SJSA1 (cell line): ENCODE results near the gene FOXN3. TPM values are rescaled to one million over a fixed set of nuclear protein-coding genes. Genes with fewer than 3 reads are reported as not detected.
"Not testable (repeated sequence)": the region's sequence is repeated elsewhere in the genome, so short reads cannot be mapped to it uniquely, and the experiment has no call there.

Experiments used
- DNase-seq, 2 experiments: peaks; one replicate each; pipeline ENCODE4 v3.0.0-alpha.2; 2015 to 2020; ENCODE audit warnings: low spot score in 2 of 2, low read depth in 1 of 2
- H3K27ac ChIP-seq: fragments of 250-450 bp; sonication (Bioruptor Pico); 2 replicates; pipeline ENCODE4 v1.5.1; 2020; ENCODE audit warnings: mild to moderate bottlenecking, moderate library complexity
- H3K27me3 ChIP-seq: fragments of 250-450 bp; sonication (Bioruptor Pico); replicated peaks from 2 replicates; pipeline ENCODE4 v1.5.1; 2020; ENCODE audit warnings: mild to moderate bottlenecking, moderate library complexity
- H3K36me3 ChIP-seq: fragments of 250-450 bp; sonication (Bioruptor Pico); 2 replicates; pipeline ENCODE4 v1.5.1; 2020; ENCODE audit warnings: mild to moderate bottlenecking
- H3K4me1 ChIP-seq: fragments of 250-450 bp; sonication (Bioruptor Pico); replicated peaks from 2 replicates; pipeline ENCODE4 v1.6.1; 2021; ENCODE audit warnings: mild to moderate bottlenecking
- H3K4me3 ChIP-seq: fragments of 250-450 bp; sonication (Bioruptor Pico); 2 replicates; pipeline ENCODE4 v1.5.1; 2020; ENCODE audit warnings: mild to moderate bottlenecking
- H3K9me3 ChIP-seq: fragments of 250-450 bp; sonication (Bioruptor Pico); replicated peaks from 2 replicates; pipeline ENCODE4 v1.5.1; 2020; ENCODE audit warnings: mild to moderate bottlenecking
- total RNA-seq: library from RNA; depleted of rRNA; stranded (reverse); fragments of >200 nt; shearing (Covaris generic); gene quantifications from 2 replicates; pipeline ENCODE4 v1.2.3, GENCODE V29; 2014

The FOXN3 gene
- total RNA-seq, 1 experiment from 2014 or later: 31.0 TPM

GRCh38 chr14:89308232-89308959 is 108.6 kb downstream of the FOXN3 start:
- H3K9me3 ChIP-seq: no peaks in the 10 kb centered on the region
- no peak overlapping the region for H3K27ac ChIP-seq
- peaks cover 26% of the 10 kb centered on the region for H3K4me1 ChIP-seq
- H3K27me3 ChIP-seq: no peaks in the 10 kb centered on the region
- H3K36me3 ChIP-seq: no peaks in the 10 kb centered on the region
- no peak for DNase-seq
- H3K4me3 ChIP-seq: no peak overlapping the region

DNA sequence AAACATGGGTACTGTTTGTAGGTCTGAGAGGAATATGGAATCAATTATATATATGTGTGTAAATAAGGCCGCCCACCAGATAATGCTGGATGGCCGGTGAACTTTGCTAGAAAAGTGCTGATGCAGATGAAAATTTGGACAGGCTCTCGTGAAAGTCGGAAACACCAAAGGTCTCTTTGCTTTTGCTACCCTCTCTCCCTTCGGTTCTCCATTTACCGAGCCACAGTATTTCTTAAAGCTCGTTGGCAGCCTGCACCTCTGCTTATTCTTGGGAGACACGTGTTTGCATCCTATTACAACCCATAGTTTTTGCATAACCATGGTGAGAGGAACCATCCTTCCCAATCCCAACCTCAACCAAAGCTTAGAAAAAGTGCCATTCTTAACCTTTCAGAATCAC is 109.6 kb downstream of the FOXN3 start:
- Histone ChIP-seq H3K4me1 (peaks cover 35% of the 10 kb centered on the region), H3K4me3 (no peak overlapping the region), H3K27ac (no peak overlapping the region), H3K9me3 (no peaks in the 10 kb centered on the region), H3K27me3 (no peaks in the 10 kb centered on the region), H3K36me3 (no peaks in the 10 kb centered on the region)
- no peak for DNase-seq

- Histone ChIP-seq H3K27ac (peak overlapping the region; percentile 90), H3K27me3 (no peaks in the 10 kb centered on the region), H3K36me3 (no peaks in the 10 kb centered on the region), H3K9me3 (no peaks in the 10 kb centered on the region), H3K4me1 (peaks cover 43% of the 10 kb centered on the region), H3K4me3 (no peak overlapping the region)
- peak in 1 of 2 experiments; percentile 31 for DNase-seq
These were observed 111.9 kb downstream of the FOXN3 start for GRCh38 chr14:89304972-89305703.

GRCh38 chr14:89304561-89304960 is 112.5 kb downstream of the FOXN3 start:
- Histone ChIP-seq H3K27ac (peak overlapping the region; percentile 90), H3K27me3 (no peaks in the 10 kb centered on the region), H3K36me3 (no peaks in the 10 kb centered on the region), H3K4me3 (peak overlapping the region; percentile 13; the same call in 1 of the 2 replicates), H3K9me3 (no peaks in the 10 kb centered on the region), H3K4me1 (peaks cover 43% of the 10 kb centered on the region)
- no peak for DNase-seq

DNA sequence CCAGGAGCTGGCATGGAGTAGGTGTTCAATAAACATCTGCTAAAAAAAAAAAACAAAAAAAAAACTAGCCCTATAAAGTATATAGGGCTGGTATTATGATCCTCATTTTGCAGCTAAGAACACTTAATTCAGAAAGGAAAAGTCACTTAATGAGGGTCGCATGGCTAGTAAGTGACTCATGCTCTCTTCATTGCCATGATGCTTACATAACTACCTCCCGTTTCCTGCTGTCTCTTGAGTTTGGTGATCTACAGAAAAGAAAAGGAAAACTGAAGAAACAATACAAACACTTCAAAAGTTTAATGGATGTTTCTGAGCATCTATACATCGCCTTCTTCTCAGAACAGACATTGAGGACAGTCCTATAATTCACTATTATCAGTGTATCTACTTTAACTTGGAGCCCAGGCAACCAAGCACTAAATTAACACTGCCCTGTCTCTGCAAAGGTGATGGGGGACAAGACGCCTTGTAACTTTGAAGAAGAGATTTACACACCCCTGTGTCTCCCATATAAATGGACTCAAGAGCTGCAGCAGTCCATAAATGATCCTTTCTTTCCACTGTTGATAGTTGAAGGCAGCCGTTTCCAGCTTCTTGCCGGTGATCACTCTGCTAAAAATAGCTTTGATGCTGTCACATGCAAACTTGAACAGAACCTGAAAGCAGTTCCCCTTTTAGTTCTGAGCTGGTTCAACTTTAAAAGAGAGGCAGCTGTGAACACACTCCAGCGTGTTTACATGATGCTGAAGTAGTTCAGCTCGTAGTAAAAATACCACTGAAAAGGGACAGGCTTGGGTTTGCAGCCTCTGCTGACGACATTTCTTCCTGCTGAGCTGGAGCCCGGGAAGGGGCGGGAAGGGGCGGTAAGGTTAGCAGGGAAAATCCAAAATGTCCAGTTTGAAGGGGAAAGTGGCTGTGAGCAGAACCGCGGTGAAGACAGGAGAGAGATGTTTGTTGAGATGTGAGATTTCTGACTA is 113.3 kb downstream of the FOXN3 start:
- H3K27ac ChIP-seq: peak overlapping the region; percentile 90
- H3K9me3 ChIP-seq: no peaks in the 10 kb centered on the region
- peak overlapping the region; percentile 13 for H3K4me3 ChIP-seq
- H3K36me3 ChIP-seq: no peaks in the 10 kb centered on the region
- H3K4me1 ChIP-seq: peaks cover 43% of the 10 kb centered on the region
- no peaks in the 10 kb centered on the region for H3K27me3 ChIP-seq
- peak; percentile 60 to 67 for DNase-seq

DNA sequence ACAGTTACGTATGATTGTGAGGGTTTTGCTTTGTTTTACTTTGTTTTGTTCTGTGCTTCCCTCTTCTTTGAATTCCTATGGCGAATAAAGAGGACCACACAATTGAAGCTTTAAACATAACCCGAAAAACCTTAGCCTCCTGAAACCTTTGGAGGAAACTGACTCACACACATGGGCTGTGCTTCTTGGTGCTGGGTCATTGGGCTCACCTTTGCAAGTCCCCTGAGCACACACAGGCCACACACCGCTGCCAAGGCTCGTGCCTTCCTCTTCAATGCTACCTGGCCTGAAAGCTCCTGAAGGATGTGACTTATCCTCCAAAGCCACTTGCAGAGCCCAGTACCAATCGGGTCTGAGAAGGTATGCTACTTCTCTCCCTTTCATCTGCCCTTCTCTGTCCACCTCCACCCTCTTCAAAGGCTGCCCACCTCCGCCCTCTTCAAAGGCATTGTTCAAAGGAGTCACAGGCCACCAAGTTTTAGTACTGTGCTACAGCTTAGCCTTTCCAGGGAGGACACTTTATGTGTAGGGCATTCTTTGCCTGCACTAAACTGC is 114.6 kb downstream of the FOXN3 start:
- DNase-seq: peak in 1 of 2 experiments; percentile 61
- no peak overlapping the region for H3K4me3 ChIP-seq
- no peaks in the 10 kb centered on the region for H3K9me3 ChIP-seq
- no peaks in the 10 kb centered on the region for H3K27me3 ChIP-seq
- H3K36me3 ChIP-seq: no peaks in the 10 kb centered on the region
- H3K27ac ChIP-seq: peak overlapping the region; percentile 90
- peaks cover 43% of the 10 kb centered on the region for H3K4me1 ChIP-seq

DNA sequence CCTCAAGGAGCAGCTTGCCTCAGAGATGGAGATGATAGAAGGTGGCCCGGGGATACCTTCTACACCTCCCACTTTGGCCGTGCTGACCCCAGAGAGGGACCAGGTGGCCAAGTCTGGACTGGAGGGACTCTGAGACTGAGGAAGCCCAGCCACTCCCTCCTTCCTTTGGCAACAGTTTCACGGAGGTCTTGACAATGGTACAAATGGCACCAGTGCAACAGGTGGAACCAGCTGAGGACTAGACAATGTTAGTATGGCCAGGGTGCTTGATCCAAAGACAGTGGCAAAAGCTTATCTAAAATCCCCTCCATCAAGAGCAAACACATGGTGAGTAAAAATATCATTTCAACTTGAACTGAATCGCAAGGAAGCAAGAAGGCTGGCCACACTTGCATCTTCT is 117.4 kb downstream of the FOXN3 start:
- H3K27ac ChIP-seq: no peak overlapping the region
- no peaks in the 10 kb centered on the region for H3K36me3 ChIP-seq
- DNase-seq: no peak
- H3K9me3 ChIP-seq: no peaks in the 10 kb centered on the region
- no peaks in the 10 kb centered on the region for H3K27me3 ChIP-seq
- peaks cover 30% of the 10 kb centered on the region for H3K4me1 ChIP-seq
- no peak overlapping the region for H3K4me3 ChIP-seq

DNA sequence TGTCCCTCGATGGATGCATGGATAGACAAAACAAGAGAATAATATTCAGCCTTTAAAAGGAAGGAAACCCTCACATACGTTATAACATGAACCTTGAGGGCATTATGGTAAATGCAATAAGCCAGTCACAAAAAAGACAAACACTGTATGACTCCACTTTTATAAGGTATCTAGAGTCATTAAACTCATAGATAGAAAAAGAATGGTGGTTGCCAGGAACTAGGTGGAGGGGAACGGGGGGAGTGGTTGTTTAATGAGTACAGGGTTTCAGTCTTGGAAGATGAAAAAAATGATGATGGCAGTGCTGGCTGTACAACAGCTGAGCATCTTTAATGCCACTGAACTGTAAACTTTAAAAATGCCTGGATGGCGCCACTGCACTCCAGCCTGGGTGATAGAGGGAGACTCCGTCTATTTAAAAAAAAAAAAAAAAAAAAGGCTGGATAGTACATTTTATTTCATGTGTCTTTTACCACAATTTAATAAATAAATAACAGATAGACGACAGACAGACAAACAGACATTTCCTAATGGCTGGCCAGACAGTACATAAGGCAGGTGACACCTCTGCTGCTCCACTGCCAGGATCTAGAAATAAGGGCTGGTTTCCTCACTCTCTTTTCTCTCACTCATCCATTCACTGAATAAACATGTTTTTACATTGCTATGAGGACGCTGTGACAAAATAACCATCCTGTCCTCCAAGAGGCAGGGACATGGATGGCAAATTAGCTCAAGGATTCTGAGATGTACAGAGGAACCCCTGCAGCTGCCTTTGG is 118.8 kb downstream of the FOXN3 start:
- no peaks in the 10 kb centered on the region for H3K36me3 ChIP-seq
- no peaks in the 10 kb centered on the region for H3K9me3 ChIP-seq
- H3K27me3 ChIP-seq: no peaks in the 10 kb centered on the region
- H3K27ac ChIP-seq: no peak overlapping the region
- H3K4me3 ChIP-seq: no peak overlapping the region
- no peak for DNase-seq
- peaks cover 19% of the 10 kb centered on the region for H3K4me1 ChIP-seq

DNA sequence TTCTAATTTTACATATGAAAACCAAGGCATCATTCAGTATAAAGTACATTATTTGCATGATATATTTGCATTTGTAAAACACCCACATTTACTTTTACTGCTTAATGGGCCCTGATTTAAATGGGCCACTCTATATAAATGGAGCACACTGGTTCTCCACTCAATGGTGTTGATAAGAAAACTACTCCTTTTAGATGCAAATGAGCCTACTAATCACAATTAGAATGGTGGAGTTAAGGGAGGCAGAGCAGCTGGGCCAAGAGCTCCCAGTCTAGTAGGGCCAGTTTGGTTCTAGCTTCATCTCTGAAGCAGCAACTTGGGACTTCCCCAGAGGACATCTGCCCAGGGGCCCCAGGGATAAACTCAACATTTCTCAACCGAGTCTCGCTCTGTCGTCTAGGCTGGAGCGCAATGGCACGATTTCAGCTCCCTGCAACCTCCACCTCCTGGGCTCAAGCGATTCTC is 120.7 kb downstream of the FOXN3 start:
- no peak for DNase-seq
- no peaks in the 10 kb centered on the region for H3K9me3 ChIP-seq
- no peak overlapping the region for H3K27ac ChIP-seq
- H3K27me3 ChIP-seq: no peaks in the 10 kb centered on the region
- H3K4me3 ChIP-seq: no peak overlapping the region
- H3K4me1 ChIP-seq: peaks cover 21% of the 10 kb centered on the region
- no peaks in the 10 kb centered on the region for H3K36me3 ChIP-seq

GRCh38 chr14:89294872-89295271 is 122.2 kb downstream of the FOXN3 start:
- no peak for DNase-seq
- H3K9me3 ChIP-seq: no peaks in the 10 kb centered on the region
- no peak overlapping the region for H3K4me3 ChIP-seq
- H3K4me1 ChIP-seq: peaks cover 21% of the 10 kb centered on the region
- H3K27me3 ChIP-seq: no peaks in the 10 kb centered on the region
- H3K36me3 ChIP-seq: no peaks in the 10 kb centered on the region
- H3K27ac ChIP-seq: no peak overlapping the region

- H3K27me3 ChIP-seq, H3K36me3 ChIP-seq, DNase-seq, H3K27ac ChIP-seq, H3K4me3 ChIP-seq, H3K9me3 ChIP-seq: not testable (repeated sequence)
- H3K4me1 ChIP-seq: peaks cover 21% of the 10 kb centered on the region
These were observed 122.6 kb downstream of the FOXN3 start for GRCh38 chr14:89294469-89294868.

GRCh38 chr14:89294060-89294459 is 123.0 kb downstream of the FOXN3 start:
- H3K36me3 ChIP-seq: no peaks in the 10 kb centered on the region
- H3K9me3 ChIP-seq: no peaks in the 10 kb centered on the region
- no peaks in the 10 kb centered on the region for H3K27me3 ChIP-seq
- no peak for DNase-seq
- H3K4me3 ChIP-seq: no peak overlapping the region
- peaks cover 21% of the 10 kb centered on the region for H3K4me1 ChIP-seq
- H3K27ac ChIP-seq: no peak overlapping the region
